SH-SY5Y (cell line): ENCODE results near the gene SYNJ2.

Source experiments
- GATA2 ChIP-seq: IDR thresholded peaks from 2 replicates; pipeline ENCODE4 v1.6.1; 2011; ENCODE audit warnings: mild to moderate bottlenecking, low read depth, low read length
- GATA3 ChIP-seq: IDR thresholded peaks from 2 replicates; pipeline ENCODE4 v1.6.1; 2011; ENCODE audit warnings: low read depth, mild to moderate bottlenecking, low read length, moderate library complexity

- TF ChIP-seq GATA2, result no peak
- no peak for TF ChIP-seq GATA3
Observed at GRCh38 chr6:158037021-158037420, 55.4 kb downstream of the SYNJ2 start.
